ENCODE data around the gene CAST.

- TF ChIP-seq POLR2AphosphoS5 (IDR thresholded peaks at IDR 0.05; ENCODE audit: low read depth, low read length) = no peak
- no peak for TF ChIP-seq TAF1 (IDR thresholded peaks at IDR 0.05; ENCODE audit: borderline replicate concordance, insufficient read depth, low read length)
Observed at GRCh38 chr5:96718635-96719077, 56.5 kb downstream of the CAST start.

All from PFSK-1 (cell line).